Stimulated activated CD4-positive, alpha-beta T cell treated with anti-CD3 and anti-CD28 coated beads, Interleukin-12 subunit alpha, Interleukin-12 subunit beta, amount 100 ng/mL, for 48 hours (primary cell): ENCODE results near the gene WDR12.
"Not testable (repeated sequence)": the region's sequence is repeated elsewhere in the genome, so short reads cannot be mapped to it uniquely, and the experiment has no call there.

Experiments used
- DNase-seq, 3 donors: peaks; one replicate each; pipeline ENCODE4 v3.0.0-alpha.2; 2020; ENCODE audit warnings: low read depth in 2 of 3, low spot score in 1 of 3

WDR12 gene

GRCh38 chr2:202885190-202885589 lies 26.3 kb downstream of the WDR12 start:
- DNase-seq = no peak

DNA sequence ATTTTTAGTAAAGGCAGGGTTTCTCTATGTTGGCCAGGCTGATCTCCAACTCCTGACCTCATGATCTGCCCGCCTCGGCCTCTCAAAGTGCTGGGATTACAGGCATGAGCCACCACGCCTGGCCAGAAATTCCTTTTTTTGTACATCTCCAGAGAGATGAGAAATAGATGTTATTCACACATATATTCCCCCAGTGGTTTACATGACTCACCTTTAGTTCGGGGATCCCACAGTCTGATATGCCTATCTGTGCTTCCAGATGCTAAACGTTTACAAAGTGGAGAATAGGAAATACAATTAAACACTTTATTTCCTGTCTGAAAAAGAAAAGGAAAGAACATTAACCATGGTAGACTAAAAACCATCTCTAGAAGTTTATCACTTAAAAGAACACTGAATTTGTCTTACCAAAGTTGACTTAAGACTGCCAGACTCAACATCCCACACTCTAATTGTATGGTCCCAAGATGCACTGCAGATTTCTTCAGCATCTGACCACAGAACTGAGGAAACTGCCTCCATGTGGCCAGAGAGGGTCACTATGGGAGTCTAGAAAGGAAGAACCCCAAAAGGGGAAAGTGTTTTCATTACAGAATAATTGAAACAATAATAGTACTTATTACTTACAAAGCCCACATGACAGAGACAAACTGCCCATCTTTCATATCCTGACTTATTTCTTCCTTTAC lies 27.3 kb downstream of the WDR12 start:
- DNase-seq = no peak

DNA sequence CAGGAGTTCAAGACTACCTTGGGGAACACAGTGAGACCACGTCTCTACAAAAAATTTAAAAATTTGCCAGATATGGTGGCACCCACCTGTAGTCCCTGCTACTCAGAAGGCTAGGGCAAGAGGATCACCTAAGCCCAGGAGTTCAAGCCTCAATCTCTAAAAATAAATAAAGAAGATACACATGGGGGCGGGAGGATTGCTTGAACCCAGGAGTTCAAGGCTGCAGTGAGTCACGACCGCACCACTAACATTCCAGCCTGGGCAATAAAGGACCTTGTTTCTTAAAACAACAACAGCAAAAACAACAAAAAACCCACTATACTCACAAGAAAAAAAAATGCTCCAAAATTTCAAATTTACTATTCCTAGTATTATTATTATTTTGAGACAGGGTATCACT lies 29.9 kb downstream of the WDR12 start:
- DNase-seq = no peak

- DNase-seq = no peak
These were observed 33.8 kb downstream of the WDR12 start for GRCh38 chr2:202877699-202878098.

DNA sequence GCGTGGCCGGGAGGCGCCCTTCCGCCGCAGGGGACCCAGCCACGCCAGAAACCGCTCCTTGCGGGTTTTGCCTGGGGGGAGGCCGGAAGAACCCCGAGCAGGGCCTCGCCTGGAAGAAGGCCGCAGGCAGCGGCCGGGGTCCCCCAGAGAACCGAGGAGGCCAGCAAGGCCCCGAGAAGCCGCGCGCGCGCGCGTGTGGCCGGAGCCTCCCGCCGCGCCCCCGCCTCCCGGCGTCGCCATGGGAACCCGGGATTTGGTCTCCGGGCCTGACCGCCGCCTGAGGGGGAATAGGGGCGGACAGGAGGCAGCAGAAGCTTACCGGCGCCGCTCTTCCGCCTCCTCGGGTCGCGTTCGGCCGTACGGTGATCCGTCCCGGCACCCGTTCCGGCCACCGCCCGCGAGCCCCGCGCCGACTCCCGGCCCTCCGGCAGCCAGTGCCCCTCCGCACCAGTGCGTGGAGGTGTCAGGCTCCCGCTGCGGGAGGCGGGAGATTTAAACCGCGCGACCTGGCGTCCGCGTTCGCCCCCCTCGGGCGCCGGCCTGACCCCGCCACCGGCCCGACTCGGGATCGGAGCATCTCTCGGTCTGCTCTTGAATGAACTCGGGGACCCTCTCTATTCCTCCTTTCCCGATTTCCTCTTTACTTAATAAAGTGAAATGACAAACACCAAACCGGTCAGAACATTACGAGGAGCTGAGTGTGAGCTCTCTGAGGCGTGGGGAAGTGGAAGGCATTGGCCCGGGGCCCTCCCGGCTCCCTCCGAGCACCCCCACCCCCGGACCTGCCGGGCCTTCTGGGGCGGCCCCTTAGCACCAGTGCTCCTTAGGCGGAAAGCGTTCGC lies 40.0 kb downstream of the WDR12 start, which contains the start of gene ICA1L:
Gene ICA1L (minus strand): TSS at position 467 of the 842 bp plus-strand sequence. CDS start 42,757 bp downstream, outside the sequence.
- peak; percentile 25 to 52 (median 37) for DNase-seq

DNA sequence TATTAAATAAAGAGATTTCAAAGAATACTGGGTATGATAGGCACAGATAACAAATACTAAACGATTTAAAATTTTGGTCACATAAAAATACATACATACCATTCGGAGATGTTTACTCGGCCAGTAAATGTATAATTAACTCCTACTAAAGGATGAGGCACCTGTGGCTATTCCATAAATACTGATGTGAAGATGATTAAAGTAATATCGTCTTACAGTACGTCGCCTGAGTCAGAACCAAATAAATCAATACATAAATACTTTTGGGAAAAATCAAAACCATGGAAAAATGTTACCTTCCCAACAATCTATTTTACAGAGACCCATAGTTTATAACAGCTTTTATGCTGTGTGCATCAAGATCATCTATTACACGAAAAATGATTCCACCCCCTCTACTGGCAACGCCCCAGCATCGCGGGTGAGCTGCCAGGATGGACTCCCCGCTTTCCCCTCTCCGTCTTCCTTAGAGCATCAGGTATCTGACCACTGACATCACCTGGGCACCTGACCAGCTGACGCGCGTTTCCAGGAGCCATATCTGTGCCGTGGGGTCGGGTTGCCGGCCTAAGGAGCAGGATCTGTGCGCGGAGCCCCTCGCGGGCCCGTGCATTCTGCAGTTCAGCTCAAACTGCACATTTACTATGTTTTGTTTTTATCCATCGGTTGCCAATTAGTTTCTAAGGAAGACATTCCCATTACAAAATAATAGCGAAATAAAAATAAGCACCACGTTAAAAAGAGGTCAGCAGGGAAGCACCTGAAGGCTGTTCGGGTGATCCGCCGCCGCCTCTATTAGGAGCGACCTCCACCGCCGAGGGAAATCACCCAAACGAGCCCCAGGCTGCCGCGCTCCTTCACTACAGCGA lies 40.8 kb downstream of the WDR12 start:
- DNase-seq = peak; percentile 37 to 59 (median 56)

GRCh38 chr2:202861987-202862386 lies 49.5 kb downstream of the WDR12 start:
- DNase-seq = no peak

DNA sequence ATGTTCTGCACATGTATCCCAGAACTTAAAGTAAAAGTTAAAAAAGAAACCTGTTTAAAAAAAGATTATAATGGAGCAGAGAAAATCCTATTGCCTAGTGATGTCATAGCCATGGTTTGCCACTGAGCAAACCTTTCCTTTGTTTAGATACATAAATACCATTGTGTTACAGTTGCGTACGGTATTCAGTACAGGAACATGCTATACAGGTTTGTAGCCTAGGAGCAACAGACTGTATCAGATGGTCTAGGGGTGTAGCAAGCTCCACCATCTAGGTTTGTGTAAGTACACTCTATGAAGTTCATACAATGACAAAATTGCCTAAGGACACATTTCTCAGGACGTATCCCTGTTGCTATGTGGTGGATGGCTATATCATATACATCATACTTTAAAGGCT lies 52.9 kb downstream of the WDR12 start:
- DNase-seq = no peak

GRCh38 chr2:202849343-202849742 lies 62.1 kb downstream of the WDR12 start:
- DNase-seq = not testable (repeated sequence)

GRCh38 chr2:202848813-202849212 lies 62.7 kb downstream of the WDR12 start:
- DNase-seq = no peak

DNA sequence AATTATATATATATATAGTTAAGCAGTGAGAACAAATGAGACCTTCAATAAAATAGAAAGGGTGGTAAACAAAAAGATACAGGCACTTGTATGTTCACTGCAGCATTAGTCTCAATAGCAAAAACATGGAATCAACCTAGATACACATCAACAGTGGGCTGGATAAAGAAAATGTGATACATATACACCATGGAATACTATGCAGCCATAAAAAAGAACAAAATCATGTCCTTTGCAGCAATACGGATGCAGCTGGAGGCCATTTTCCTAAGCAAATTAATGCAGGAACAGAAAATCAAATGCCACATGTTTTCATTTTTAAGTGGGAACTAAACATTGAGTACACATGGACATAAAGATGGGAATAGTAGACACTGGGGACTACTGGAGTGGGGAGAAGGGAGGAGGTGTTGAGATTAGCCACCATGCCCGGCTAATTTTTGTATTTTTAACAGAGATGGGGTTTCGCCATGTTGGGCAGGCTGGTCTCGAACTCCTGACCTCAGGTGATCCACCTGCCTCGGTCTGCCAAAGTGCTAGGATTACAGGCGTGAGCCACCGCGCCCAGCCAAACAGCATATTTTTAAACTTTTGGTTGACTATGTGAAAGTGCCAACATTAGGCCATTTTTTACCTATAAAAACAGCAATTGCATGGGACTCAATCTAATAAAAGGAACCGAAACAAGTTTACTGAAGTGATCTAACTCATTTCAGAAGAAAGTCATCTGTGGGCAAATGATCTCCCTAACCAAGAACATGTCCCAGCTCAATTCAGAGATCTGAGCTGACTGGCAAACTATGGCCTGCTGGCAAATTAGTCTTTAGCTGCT lies 63.6 kb downstream of the WDR12 start:
- DNase-seq = no peak

GRCh38 chr2:202844656-202845055 lies 66.8 kb downstream of the WDR12 start:
- no peak for DNase-seq

GRCh38 chr2:202842690-202843089 lies 68.8 kb downstream of the WDR12 start:
- no peak for DNase-seq

DNA sequence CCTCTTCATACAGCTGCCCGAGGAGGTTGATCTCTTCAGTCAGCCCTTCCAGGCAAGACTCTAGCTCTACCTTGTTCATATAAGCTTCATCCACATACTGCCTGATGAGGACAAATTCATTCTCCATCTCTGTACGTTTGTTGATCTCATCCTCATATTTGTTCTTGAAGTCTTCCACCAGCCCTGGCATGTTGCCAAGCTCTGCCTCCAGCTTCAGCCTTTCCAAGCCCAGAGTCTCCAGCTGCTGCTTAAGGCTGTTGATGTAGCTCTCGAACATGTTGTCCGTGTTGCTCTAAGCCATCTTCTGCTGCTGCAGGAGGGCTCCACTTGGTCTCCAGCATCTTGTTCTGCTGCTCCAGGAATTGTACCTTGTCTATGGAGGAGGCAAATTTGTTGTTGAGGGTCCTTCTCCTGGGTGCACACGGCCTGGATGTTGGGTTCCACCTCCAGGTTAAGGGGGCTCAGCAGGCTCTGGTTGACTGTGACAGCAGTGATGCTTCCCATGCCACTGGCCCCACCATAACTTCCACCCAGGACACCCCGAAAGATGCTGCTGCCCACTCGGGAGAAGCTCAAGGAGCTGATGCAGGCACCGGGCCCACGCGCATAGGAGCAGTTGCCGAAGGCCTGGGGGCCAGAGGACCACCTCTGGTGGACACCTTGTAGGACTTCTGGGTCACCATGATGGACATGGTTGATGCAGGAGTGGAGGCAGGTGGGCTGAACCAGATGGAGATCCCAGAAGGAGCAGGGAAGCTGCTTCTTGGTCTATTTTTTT lies 70.2 kb downstream of the WDR12 start:
- DNase-seq = no peak

DNA sequence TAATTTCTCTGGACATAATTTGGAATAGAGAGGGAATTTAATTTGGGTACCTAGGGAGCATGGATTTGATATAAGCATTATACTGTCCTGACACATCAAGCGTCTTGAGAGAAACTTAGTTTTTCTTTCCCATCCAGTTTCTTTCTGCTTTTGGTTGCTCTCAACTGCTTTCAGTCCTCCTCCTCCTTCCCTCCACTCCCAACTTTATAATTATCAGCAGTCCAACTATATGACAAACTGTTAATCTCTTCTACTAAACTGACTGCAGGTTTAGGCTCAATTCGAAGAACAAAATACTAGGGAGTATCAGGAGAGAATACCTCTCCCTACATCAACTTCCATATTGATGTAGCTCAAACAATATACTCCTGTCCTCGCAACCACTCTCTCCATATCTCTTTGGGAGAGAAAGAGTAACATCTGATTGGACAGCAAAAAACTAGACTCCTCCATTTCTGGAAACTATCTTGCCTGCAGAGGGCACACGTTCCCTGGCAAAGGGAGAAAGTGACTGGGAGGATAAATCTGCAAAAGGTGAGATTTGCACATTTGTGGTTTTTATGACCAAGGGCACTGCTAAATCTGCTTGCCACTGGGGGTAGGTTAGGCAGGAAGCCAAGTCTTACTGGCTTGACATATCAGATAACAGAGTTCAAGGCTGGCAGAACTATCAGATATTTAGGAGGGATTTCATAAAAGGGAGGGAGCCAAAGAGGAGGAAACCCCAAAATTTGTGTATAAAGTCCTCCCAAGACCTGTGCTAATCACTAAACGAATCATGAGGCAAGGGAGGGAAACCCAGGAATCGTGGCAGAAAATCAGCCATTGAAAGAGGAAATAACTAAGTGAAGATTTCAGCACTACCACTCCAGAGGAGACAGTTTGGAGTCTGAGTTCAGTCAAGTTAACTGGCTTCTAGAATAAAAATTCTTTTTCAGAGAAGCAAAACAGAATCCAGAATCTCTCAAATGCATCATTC lies 79.9 kb downstream of the WDR12 start:
- peak; percentile 19 to 44 (median 25) for DNase-seq

- no peak for DNase-seq
These were observed 86.6 kb downstream of the WDR12 start for GRCh38 chr2:202824901-202825300.
